ENCODE measurements around the gene RBBP4. TPM values are rescaled to one million over a fixed set of nuclear protein-coding genes. Genes with fewer than 3 reads are reported as not detected.

The RBBP4 gene
- total RNA-seq, 1 donor from 2014 or later = 96.6 TPM

GRCh38 chr1:32715901-32716311 lies 64.9 kb downstream of the RBBP4 start:
- TF ChIP-seq CTCF (IDR thresholded peaks at IDR 0.05; ENCODE audit: borderline replicate concordance) = no peak
- Histone ChIP-seq H3K4me3 (no peak overlapping the region), H3K4me1 (peaks cover 5% of the 10 kb centered on the region), H3K9me3 (replicated peaks) (no peaks in the 10 kb centered on the region), H3K27ac (replicated peaks) (no peak overlapping the region), H3K27me3 (ENCODE audit: low read depth) (no peaks in the 10 kb centered on the region), H3K36me3 (no peaks in the 10 kb centered on the region)
- intact Hi-C loops (cut with micrococcal nuclease) = no loop called here
- DNase-seq = no peak

DNA sequence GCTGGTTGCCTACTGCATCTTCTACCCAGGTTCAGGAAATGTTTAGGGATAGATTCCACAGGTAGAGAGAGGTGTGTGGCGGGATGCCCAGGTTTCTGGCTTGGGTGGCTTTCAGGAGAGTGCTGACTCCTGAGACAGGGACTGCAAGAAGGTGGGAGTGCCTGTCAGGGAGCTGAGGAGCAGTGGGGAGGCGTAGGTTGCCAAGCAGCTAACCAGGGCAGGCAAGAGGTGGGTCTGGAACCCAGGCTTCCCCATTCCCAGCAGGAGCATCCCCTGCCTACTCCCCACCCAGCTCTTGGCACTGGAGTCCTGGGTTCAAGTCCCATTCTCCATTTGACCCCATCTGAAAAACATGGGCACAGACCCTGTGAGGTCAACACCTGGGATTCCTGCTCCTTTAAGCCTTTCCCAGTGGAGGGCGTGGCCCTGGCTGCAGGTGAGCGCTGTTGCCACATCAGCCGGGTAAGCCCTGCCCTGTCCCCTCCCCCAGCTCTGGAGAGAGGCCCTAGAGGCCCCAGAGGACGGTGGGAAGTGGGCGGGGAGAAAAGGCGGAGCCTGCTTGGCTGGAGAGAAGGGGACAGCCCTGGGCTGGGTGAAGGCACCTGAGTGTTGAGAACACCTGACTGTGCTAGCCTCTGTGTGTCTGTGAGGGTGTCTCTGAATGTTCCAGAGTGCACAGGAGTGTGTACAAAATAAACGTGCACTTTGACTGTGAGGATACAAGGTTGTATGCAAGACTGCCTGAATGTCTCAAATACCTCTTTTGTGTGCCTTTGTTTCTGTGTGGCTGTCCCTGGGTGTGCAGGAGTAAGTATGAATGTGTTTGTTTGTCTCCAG lies 65.5 kb downstream of the RBBP4 start:
- Histone ChIP-seq H3K36me3 (no peaks in the 10 kb centered on the region), H3K9me3 (replicated peaks) (no peaks in the 10 kb centered on the region), H3K4me1 (peaks cover 5% of the 10 kb centered on the region), H3K4me3 (no peak overlapping the region), H3K27ac (replicated peaks) (no peak overlapping the region), H3K27me3 (ENCODE audit: low read depth) (no peaks in the 10 kb centered on the region)
- intact Hi-C loops (cut with micrococcal nuclease) = no loop called here
- TF ChIP-seq CTCF (IDR thresholded peaks at IDR 0.05; ENCODE audit: borderline replicate concordance) = no peak
- peak; percentile 46 for DNase-seq

GRCh38 chr1:32717503-32717902 lies 66.5 kb downstream of the RBBP4 start:
- Histone ChIP-seq H3K27ac (replicated peaks) (no peak overlapping the region), H3K27me3 (ENCODE audit: low read depth) (no peaks in the 10 kb centered on the region), H3K9me3 (replicated peaks) (no peaks in the 10 kb centered on the region), H3K4me3 (no peak overlapping the region), H3K36me3 (no peaks in the 10 kb centered on the region), H3K4me1 (peaks cover 5% of the 10 kb centered on the region)
- TF ChIP-seq CTCF (IDR thresholded peaks at IDR 0.05; ENCODE audit: borderline replicate concordance) = no peak
- no peak for DNase-seq
- intact Hi-C loops (cut with micrococcal nuclease) = no loop called here

DNA sequence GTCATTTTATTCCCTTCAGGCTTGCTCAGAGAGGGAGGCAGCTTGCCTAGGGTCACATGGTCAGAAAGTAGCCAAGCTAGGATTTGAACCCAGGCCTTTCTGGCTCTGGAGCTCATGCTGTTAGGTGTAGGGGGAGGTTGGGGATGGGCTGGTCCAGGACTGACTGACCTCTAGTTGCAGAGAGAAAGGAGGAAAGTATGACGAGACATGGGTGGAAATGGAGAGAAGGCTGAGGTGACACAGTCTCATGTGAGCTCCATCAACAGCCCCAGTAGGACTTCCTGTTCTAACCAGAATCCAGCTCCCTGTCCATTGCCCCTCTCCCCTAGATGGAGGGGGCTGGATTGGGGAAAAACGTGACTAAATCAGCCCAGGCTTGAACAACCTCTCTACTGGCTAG lies 67.0 kb downstream of the RBBP4 start:
- Histone ChIP-seq H3K36me3 (no peaks in the 10 kb centered on the region), H3K27me3 (ENCODE audit: low read depth) (no peaks in the 10 kb centered on the region), H3K27ac (replicated peaks) (no peak overlapping the region), H3K4me3 (no peak overlapping the region), H3K9me3 (replicated peaks) (no peaks in the 10 kb centered on the region), H3K4me1 (peaks cover 5% of the 10 kb centered on the region)
- no peak for DNase-seq
- TF ChIP-seq CTCF (IDR thresholded peaks at IDR 0.05; ENCODE audit: borderline replicate concordance) = no peak
- intact Hi-C loops (cut with micrococcal nuclease) = no loop called here

- Histone ChIP-seq H3K9me3 (replicated peaks) (no peaks in the 10 kb centered on the region), H3K27me3 (ENCODE audit: low read depth) (no peaks in the 10 kb centered on the region), H3K27ac (replicated peaks) (no peak overlapping the region), H3K36me3 (no peaks in the 10 kb centered on the region), H3K4me3 (no peak overlapping the region), H3K4me1 (peaks cover 5% of the 10 kb centered on the region)
- TF ChIP-seq CTCF (IDR thresholded peaks at IDR 0.05; ENCODE audit: borderline replicate concordance) = no peak
- DNase-seq = no peak
- intact Hi-C loops (cut with micrococcal nuclease) = no loop called here
Observed at GRCh38 chr1:32718527-32718926, 67.5 kb downstream of the RBBP4 start.
